ENCODE data around the gene MAN1C1. TPM values are rescaled to one million over a fixed set of nuclear protein-coding genes. Genes with fewer than 3 reads are reported as not detected.

The MAN1C1 gene
- total and polyA plus RNA-seq, 2 donors from 2014 or later = 31.7 to 65.5 TPM

DNA sequence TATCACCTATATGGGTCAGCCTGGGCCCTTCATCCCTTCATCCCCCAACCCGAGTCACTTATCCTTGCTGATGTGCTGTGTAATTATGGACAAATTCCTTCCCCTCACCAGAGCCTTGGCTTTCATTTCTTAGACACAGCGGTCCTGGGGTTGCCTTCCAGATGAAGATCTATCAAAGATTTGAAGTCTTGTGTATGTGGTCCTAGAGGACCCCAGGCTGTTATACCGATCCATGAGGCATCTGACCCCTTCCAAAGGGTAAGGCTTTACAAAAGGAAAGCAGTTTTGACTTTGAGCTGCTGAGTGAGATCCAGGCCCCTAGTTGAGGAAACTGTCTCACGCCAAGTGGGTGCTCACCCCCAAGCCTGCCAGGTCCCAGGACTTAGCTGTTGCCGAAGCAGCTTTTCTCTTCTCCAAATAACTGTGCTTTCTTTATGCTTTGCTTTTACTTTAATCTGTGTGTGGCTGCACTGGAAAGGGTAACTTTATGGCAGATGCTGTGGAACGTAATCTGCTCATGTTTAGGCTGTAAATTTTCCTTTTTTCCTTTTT lies 37.6 kb downstream of the MAN1C1 start:
- no peaks in the 10 kb centered on the region for H3K9me3 ChIP-seq (ENCODE audit: control insufficient read depth in 2 of 3, insufficient read depth in 1 of 3, low read length in 3 of 3)
- no peaks in the 10 kb centered on the region for H3K27me3 ChIP-seq (ENCODE audit: control insufficient read depth, insufficient read depth, low read length)
- no peak for TF ChIP-seq CTCF (IDR thresholded peaks at IDR 0.05; ENCODE audit: borderline replicate concordance, extremely low read depth, insufficient read depth)
- intact Hi-C loops (cut with DNase I) = no loop called here
- no peak overlapping the region for H3K4me3 ChIP-seq (ENCODE audit: low read length in 3 of 3)
- no peak overlapping the region for H3K27ac ChIP-seq (ENCODE audit: low read depth in 2 of 2, low read length in 2 of 2)
- DNase-seq = no peak
- no peak for FAIRE-seq
- H3K4me1 ChIP-seq (ENCODE audit: control insufficient read depth in 2 of 3, insufficient read depth in 2 of 3, low read depth in 1 of 3, low read length in 3 of 3) = peaks cover 0 to 19% (median 11%) of the 10 kb centered on the region in 3 donors
- H3K36me3 ChIP-seq (ENCODE audit: control insufficient read depth in 2 of 3, insufficient read depth in 3 of 3, low read length in 3 of 3) = no peaks in the 10 kb centered on the region
- no peak overlapping the region for H3K9ac ChIP-seq (ENCODE audit: low read length in 3 of 3)

DNA sequence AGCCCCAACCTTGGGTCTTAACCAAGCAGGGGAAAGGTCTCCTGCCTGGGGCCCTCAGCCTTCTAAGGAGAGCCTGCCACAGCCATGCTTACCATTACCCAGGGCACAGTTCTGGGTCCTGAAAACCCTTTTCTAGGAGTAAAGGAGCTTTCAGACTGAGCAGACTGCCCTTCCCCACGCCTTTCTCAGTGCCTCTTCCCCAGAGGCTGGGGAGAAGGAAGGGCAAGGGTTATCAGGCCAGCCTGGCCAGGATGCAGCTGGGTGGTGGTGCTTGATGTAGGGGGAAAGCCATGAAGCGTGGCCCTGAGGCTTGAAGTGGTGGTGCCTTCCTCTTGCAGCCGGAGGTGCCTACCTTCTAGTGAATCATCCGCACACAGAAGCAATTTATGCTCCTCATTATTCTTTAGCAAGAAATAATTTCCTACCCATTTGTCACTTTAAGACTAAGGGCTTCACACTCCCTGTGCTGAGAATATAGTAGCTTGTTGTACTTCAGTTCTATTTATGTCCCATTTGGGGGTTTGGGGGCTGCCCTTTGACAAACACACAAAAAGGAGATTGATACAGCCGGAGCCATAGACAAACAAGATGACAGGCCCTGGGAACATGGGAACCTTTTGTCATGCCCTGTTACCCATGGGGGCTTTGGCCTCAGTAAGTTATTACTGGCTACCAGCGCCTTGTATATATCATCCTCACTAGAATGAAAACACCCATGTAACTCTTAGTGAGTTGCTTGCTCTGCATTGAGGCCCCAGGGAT lies 40.7 kb downstream of the MAN1C1 start:
- no peaks in the 10 kb centered on the region for H3K9me3 ChIP-seq (ENCODE audit: control insufficient read depth in 2 of 3, insufficient read depth in 1 of 3, low read length in 3 of 3)
- FAIRE-seq (no peak), DNase-seq (peak in 3 of 5 donors; percentile 49 to 69 (median 69))
- no peak overlapping the region for H3K9ac ChIP-seq (ENCODE audit: low read length in 3 of 3)
- H3K4me1 ChIP-seq (ENCODE audit: control insufficient read depth in 2 of 3, insufficient read depth in 2 of 3, low read depth in 1 of 3, low read length in 3 of 3) = peaks cover 0 to 25% (median 9%) of the 10 kb centered on the region in 3 donors
- intact Hi-C loops (cut with DNase I) = no loop called here
- no peak overlapping the region for H3K4me3 ChIP-seq (ENCODE audit: low read length in 3 of 3)
- H3K27me3 ChIP-seq (ENCODE audit: control insufficient read depth, insufficient read depth, low read length) = no peaks in the 10 kb centered on the region
- TF ChIP-seq CTCF (IDR thresholded peaks at IDR 0.05; ENCODE audit: borderline replicate concordance, extremely low read depth, insufficient read depth) = no peak
- H3K36me3 ChIP-seq (ENCODE audit: control insufficient read depth in 2 of 3, insufficient read depth in 3 of 3, low read length in 3 of 3) = no peaks in the 10 kb centered on the region
- H3K27ac ChIP-seq (ENCODE audit: low read depth in 2 of 2, low read length in 2 of 2) = no peak overlapping the region

- peaks cover 0 to 25% (median 9%) of the 10 kb centered on the region in 3 donors for H3K4me1 ChIP-seq (ENCODE audit: control insufficient read depth in 2 of 3, insufficient read depth in 2 of 3, low read depth in 1 of 3, low read length in 3 of 3)
- intact Hi-C loops (cut with DNase I) = no loop called here
- no peaks in the 10 kb centered on the region for H3K27me3 ChIP-seq (ENCODE audit: control insufficient read depth, insufficient read depth, low read length)
- H3K36me3 ChIP-seq (ENCODE audit: control insufficient read depth in 2 of 3, insufficient read depth in 3 of 3, low read length in 3 of 3) = no peaks in the 10 kb centered on the region
- FAIRE-seq = no peak
- no peak overlapping the region for H3K4me3 ChIP-seq (ENCODE audit: low read length in 3 of 3)
- TF ChIP-seq CTCF (IDR thresholded peaks at IDR 0.05; ENCODE audit: borderline replicate concordance, extremely low read depth, insufficient read depth) = no peak
- no peak overlapping the region for H3K27ac ChIP-seq (ENCODE audit: low read depth in 2 of 2, low read length in 2 of 2)
- no peak overlapping the region for H3K9ac ChIP-seq (ENCODE audit: low read length in 3 of 3)
- H3K9me3 ChIP-seq (ENCODE audit: control insufficient read depth in 2 of 3, insufficient read depth in 1 of 3, low read length in 3 of 3) = no peaks in the 10 kb centered on the region
- peak in 1 of 5 donors; percentile 8 for DNase-seq
Observed at GRCh38 chr1:25657883-25658760, 41.5 kb downstream of the MAN1C1 start.

All from kidney (tissue), 14 donors.